ENCODE data around the gene ABHD12B. TPM values are rescaled to one million over a fixed set of nuclear protein-coding genes. Genes with fewer than 3 reads are reported as not detected.

Gene ABHD12B, protein sequence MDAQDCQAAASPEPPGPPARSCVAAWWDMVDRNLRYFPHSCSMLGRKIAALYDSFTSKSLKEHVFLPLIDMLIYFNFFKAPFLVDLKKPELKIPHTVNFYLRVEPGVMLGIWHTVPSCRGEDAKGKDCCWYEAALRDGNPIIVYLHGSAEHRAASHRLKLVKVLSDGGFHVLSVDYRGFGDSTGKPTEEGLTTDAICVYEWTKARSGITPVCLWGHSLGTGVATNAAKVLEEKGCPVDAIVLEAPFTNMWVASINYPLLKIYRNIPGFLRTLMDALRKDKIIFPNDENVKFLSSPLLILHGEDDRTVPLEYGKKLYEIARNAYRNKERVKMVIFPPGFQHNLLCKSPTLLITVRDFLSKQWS
- not detected for total RNA-seq
- polyA plus RNA-seq (ENCODE audit: insufficient read depth, low read depth, low replicate concordance) = 0.88 TPM
- long read RNA-seq, donor 1 = 0 reads
- long read RNA-seq, donor 2 = 0 reads
- long read RNA-seq, donor 3 = 0 reads
- long read RNA-seq, donor 4 = 0 reads
- long read RNA-seq, donor 5 = 0 reads
- long read RNA-seq, donor 6, partial matches to known transcripts = 0 of 5 reads
- long read RNA-seq, donor 6, other reads (novel, unspliced or antisense) = 5 of 5 reads
- long read RNA-seq, donor 7 = 0 reads
- long read RNA-seq, donor 8 = 0 reads
- long read RNA-seq, donor 9 = 0 reads
- long read RNA-seq, donor 10 = 0 reads

DNA sequence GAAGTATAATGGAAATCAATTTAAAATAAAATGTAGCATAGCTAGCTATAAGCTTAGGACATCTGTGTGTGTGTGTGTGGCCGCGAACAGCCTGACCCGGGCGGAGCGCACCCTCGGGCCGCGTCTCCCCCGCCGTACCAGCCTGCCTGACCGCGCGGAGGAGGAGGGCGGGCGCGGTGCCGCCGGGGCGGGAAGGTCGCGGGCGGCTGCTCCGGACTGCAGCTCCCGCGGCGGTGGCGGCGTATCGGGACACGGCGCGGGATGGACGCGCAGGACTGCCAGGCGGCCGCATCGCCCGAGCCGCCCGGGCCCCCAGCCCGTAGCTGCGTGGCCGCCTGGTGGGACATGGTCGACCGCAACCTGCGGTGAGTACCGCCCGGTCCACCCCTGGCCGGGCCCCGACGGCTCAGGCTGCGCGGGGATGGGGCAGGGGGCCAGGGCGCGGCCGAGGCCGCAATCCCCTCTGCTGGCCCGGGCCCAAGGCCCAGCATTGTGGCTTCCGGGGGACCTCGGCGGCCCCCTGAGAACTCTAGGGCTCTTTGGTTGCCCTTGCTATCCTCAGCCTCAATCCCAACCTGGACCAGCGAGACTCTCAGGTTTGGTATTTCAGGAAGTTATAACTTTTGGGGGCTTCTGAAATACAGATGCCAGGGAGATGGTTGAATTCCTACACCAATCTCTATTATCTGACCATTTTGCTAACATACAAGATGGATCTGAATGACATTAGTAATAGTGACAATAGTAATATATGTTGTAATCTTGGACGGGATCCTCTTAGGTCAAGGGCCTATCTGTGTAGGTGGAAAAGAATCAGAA is at the start of gene ABHD12B:
Gene ABHD12B, plus strand, starts transcription at position 140 of the 819 bp plus-strand sequence. Its CDS starts 122 bp downstream, at position 262.
- no peak within 1 kb of the TSS for H3K27ac ChIP-seq (ENCODE audit: low read depth in 2 of 2, low read length in 2 of 2)
- TF ChIP-seq, protein P1, sequence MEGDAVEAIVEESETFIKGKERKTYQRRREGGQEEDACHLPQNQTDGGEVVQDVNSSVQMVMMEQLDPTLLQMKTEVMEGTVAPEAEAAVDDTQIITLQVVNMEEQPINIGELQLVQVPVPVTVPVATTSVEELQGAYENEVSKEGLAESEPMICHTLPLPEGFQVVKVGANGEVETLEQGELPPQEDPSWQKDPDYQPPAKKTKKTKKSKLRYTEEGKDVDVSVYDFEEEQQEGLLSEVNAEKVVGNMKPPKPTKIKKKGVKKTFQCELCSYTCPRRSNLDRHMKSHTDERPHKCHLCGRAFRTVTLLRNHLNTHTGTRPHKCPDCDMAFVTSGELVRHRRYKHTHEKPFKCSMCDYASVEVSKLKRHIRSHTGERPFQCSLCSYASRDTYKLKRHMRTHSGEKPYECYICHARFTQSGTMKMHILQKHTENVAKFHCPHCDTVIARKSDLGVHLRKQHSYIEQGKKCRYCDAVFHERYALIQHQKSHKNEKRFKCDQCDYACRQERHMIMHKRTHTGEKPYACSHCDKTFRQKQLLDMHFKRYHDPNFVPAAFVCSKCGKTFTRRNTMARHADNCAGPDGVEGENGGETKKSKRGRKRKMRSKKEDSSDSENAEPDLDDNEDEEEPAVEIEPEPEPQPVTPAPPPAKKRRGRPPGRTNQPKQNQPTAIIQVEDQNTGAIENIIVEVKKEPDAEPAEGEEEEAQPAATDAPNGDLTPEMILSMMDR (IDR thresholded peaks at IDR 0.05; ENCODE audit: borderline replicate concordance, extremely low read depth, insufficient read depth) = no peak
- no peaks in the 10 kb centered on the region for H3K9me3 ChIP-seq (ENCODE audit: control insufficient read depth in 2 of 3, insufficient read depth in 1 of 3, low read length in 3 of 3)
- peaks cover 4% of the 10 kb centered on the region for H3K27me3 ChIP-seq (ENCODE audit: control insufficient read depth, insufficient read depth, low read length)
- intact Hi-C loops (cut with DNase I) = no loop called here
- DNase-seq (peak in 4 of 5 donors; percentile 26 to 51 (median 46)), FAIRE-seq (no peak)
- H3K9ac ChIP-seq (ENCODE audit: low read length in 3 of 3) = no peak within 1 kb of the TSS
- H3K4me3 ChIP-seq (ENCODE audit: low read length in 3 of 3) = no peak within 1 kb of the TSS
- no peaks in the 10 kb centered on the region for H3K36me3 ChIP-seq (ENCODE audit: control insufficient read depth in 2 of 3, insufficient read depth in 3 of 3, low read length in 3 of 3)
- no peaks in the 10 kb centered on the region for H3K4me1 ChIP-seq (ENCODE audit: control insufficient read depth in 2 of 3, insufficient read depth in 2 of 3, low read depth in 1 of 3, low read length in 3 of 3)

DNA sequence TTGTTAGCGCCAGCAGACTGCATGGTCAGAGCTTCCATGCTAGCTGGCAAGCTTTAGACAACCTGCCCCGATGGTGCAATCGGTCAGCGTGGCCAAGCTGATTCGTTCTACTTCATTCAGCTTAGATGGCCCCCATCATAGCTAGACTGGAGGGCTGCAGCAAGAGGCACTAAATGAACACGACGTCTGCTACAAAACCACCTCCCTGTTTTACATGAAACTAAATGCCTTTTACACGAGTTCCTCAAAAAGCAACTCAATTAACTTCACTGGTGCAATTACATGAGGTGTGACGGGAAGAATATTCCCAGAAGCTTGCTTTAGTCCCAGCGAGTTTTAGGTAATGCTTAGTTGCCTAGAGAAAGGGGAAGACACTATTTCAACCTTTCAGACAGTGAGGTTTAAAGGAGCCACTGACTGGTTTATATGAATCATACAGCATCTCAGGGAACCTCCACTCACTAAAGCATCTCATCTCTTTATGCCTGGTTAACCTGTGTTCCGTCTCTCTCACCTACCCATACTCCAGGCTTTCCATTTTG is 49.3 kb upstream of the ABHD12B start:
- no peak overlapping the region for H3K27ac ChIP-seq (ENCODE audit: low read depth in 2 of 2, low read length in 2 of 2)

GRCh38 chr14:50823051-50823761 is 48.6 kb upstream of the ABHD12B start:
- FAIRE-seq = no peak
- Histone ChIP-seq H3K9me3 (ENCODE audit: control insufficient read depth in 2 of 3, insufficient read depth in 1 of 3, low read length in 3 of 3) (no peaks in the 10 kb centered on the region), H3K4me1 (ENCODE audit: control insufficient read depth in 2 of 3, insufficient read depth in 2 of 3, low read depth in 1 of 3, low read length in 3 of 3) (peaks cover 0 to 6% (median 0%) of the 10 kb centered on the region in 3 donors), H3K9ac (ENCODE audit: low read length in 3 of 3) (no peak overlapping the region), H3K36me3 (ENCODE audit: control insufficient read depth in 2 of 3, insufficient read depth in 3 of 3, low read length in 3 of 3) (no peaks in the 10 kb centered on the region), H3K27me3 (ENCODE audit: control insufficient read depth, insufficient read depth, low read length) (no peaks in the 10 kb centered on the region), H3K27ac (ENCODE audit: low read depth in 2 of 2, low read length in 2 of 2) (no peak overlapping the region), H3K4me3 (ENCODE audit: low read length in 3 of 3) (no peak overlapping the region)
- TF ChIP-seq, protein P1 (IDR thresholded peaks at IDR 0.05; ENCODE audit: borderline replicate concordance, extremely low read depth, insufficient read depth) = no peak
- intact Hi-C loops (cut with DNase I) = no loop called here
- no peak for DNase-seq

More for the DNA sequence above, 49.3 kb upstream of the ABHD12B start:
- H3K36me3 ChIP-seq (ENCODE audit: control insufficient read depth in 2 of 3, insufficient read depth in 3 of 3, low read length in 3 of 3) = no peaks in the 10 kb centered on the region
- TF ChIP-seq, protein P1 (IDR thresholded peaks at IDR 0.05; ENCODE audit: borderline replicate concordance, extremely low read depth, insufficient read depth) = no peak
- intact Hi-C loops (cut with DNase I) = no loop called here
- H3K4me3 ChIP-seq (ENCODE audit: low read length in 3 of 3) = no peak overlapping the region
- DNase-seq (no peak), FAIRE-seq (no peak)
- no peaks in the 10 kb centered on the region for H3K27me3 ChIP-seq (ENCODE audit: control insufficient read depth, insufficient read depth, low read length)
- no peaks in the 10 kb centered on the region for H3K9me3 ChIP-seq (ENCODE audit: control insufficient read depth in 2 of 3, insufficient read depth in 1 of 3, low read length in 3 of 3)
- peaks cover 0 to 6% (median 0%) of the 10 kb centered on the region in 3 donors for H3K4me1 ChIP-seq (ENCODE audit: control insufficient read depth in 2 of 3, insufficient read depth in 2 of 3, low read depth in 1 of 3, low read length in 3 of 3)
- no peak overlapping the region for H3K9ac ChIP-seq (ENCODE audit: low read length in 3 of 3)
